IMR-90 (cell line): ENCODE results near the gene TRIM32.

Experiments
- BHLHE40 ChIP-seq: fragments of 150-350 bp; IDR thresholded peaks from 2 replicates; pipeline ENCODE4 v1.6.1; 2016; ENCODE audit warnings: mild to moderate bottlenecking, low read depth, low read length
- CEBPB ChIP-seq: IDR thresholded peaks from 2 replicates; pipeline ENCODE4 v1.6.1; 2012; ENCODE audit warnings: low read depth, low read length, improper control_type of control experiment
- CTCF ChIP-seq: conservative IDR thresholded peaks from 2 replicates; pipeline ENCODE4 v1.5.1; 2012; ENCODE audit warnings: mild to moderate bottlenecking, low read depth, low read length, improper control_type of control experiment
- ELK1 ChIP-seq: fragments of 150-350 bp; IDR thresholded peaks from 2 replicates; pipeline ENCODE4 v1.6.1; 2016; ENCODE audit warnings: low read depth, mild to moderate bottlenecking, low read length, moderate library complexity, borderline replicate concordance
- MAFK ChIP-seq: IDR thresholded peaks from 2 replicates; pipeline ENCODE4 v1.6.1; 2012; ENCODE audit warnings: low read depth, low read length, improper control_type of control experiment
- MAZ ChIP-seq: IDR thresholded peaks from 2 replicates; pipeline ENCODE4 v1.6.1; 2012; ENCODE audit warnings: low read depth, mild to moderate bottlenecking, low read length, improper control_type of control experiment, moderate library complexity, borderline replicate concordance
- MXI1 ChIP-seq: IDR thresholded peaks from 2 replicates; pipeline ENCODE4 v1.6.1; 2012; ENCODE audit warnings: low read depth, mild to moderate bottlenecking, low read length, moderate library complexity, borderline replicate concordance
- NFE2L2 ChIP-seq: fragments of 150-350 bp; IDR thresholded peaks from 2 replicates; pipeline ENCODE4 v1.6.1; 2016; ENCODE audit warnings: low read depth, mild to moderate bottlenecking, low read length
- POLR2A ChIP-seq: IDR thresholded peaks from 2 replicates; pipeline ENCODE4 v1.6.1; 2012; ENCODE audit warnings: mild to moderate bottlenecking, low read depth, low read length
- RAD21 ChIP-seq: IDR thresholded peaks from 2 replicates; pipeline ENCODE4 v1.6.1; 2012; ENCODE audit warnings: low read length, improper control_type of control experiment
- RFX5 ChIP-seq: IDR thresholded peaks from 2 replicates; pipeline ENCODE4 v1.8.0; 2012; ENCODE audit warnings: low read depth, mild to moderate bottlenecking, low read length, moderate library complexity
- SMC3 ChIP-seq: fragments of 150-350 bp; IDR thresholded peaks from 2 replicates; pipeline ENCODE4 v1.6.1; 2016; ENCODE audit warnings: low read depth, mild to moderate bottlenecking, antibody characterized with exemption, low read length, moderate library complexity
- USF2 ChIP-seq: fragments of 150-350 bp; IDR thresholded peaks from 2 replicates; pipeline ENCODE4 v1.6.1; 2017; ENCODE audit warnings: mild to moderate bottlenecking, antibody characterized with exemption, low read length, low read depth

- no peak for TF ChIP-seq ELK1
- no peak for TF ChIP-seq CTCF
- no peak for TF ChIP-seq MAZ
- TF ChIP-seq POLR2A = no peak
- no peak for TF ChIP-seq CEBPB
- no peak for TF ChIP-seq BHLHE40
- no peak for TF ChIP-seq RFX5
- no peak for TF ChIP-seq SMC3
- no peak for TF ChIP-seq MXI1
- TF ChIP-seq MAFK = no peak
- no peak for TF ChIP-seq NFE2L2
- TF ChIP-seq RAD21 = no peak
- TF ChIP-seq USF2 = no peak
These were observed 12.7 kb upstream of the TRIM32 start for GRCh38 chr9:116674210-116674980.
